CD14-positive monocyte (primary cell): ENCODE measurements around the gene EXOC3L1. TPM values are rescaled to one million over a fixed set of nuclear protein-coding genes. Genes with fewer than 3 reads are reported as not detected.

Source experiments
- DNase-seq, 3 donors: peaks; one replicate each; pipeline ENCODE4 v3.0.0-alpha.2; 2011 to 2022
- H2AFZ ChIP-seq: 2 replicates; pipeline ENCODE4 v1.6.0; 2012; ENCODE audit warnings: mild to moderate bottlenecking, low read depth, low read length, inconsistent platforms; ENCODE audit not compliant: insufficient read depth, poor library complexity, severe bottlenecking
- H3K27ac ChIP-seq, 2 donors: 1 replicate in 1 of 2; 2 replicates in 1 of 2; pipeline ENCODE4 v1.5.1; 2012 to 2013; ENCODE audit warnings: low read length in 2 of 2, control low read depth in 1 of 2, inconsistent platforms in 1 of 2, low read depth in 1 of 2, mild to moderate bottlenecking in 1 of 2
- H3K27me3 ChIP-seq, 2 donors: one replicate each; pipeline versions ENCODE4 v1.6.0 to v1.6.1; 2011 to 2013; ENCODE audit warnings: low read length in 2 of 2; ENCODE audit not compliant: control insufficient read depth in 2 of 2, insufficient read depth in 2 of 2
- H3K36me3 ChIP-seq, 2 donors: replicated peaks in 1 of 2; 1 replicate in 1 of 2; 2 replicates in 1 of 2; pipeline versions ENCODE4 v1.5.1 to v1.6.1; 2012 to 2013; ENCODE audit warnings: low read length in 2 of 2, control low read depth in 1 of 2, inconsistent platforms in 1 of 2, mild to moderate bottlenecking in 1 of 2; ENCODE audit not compliant: insufficient read depth in 2 of 2, control insufficient read depth in 1 of 2
- H3K4me1 ChIP-seq, 2 donors: 1 replicate in 1 of 2; 2 replicates in 1 of 2; pipeline versions ENCODE4 v1.5.1 to v1.6.1; 2012 to 2013; ENCODE audit warnings: low read length in 2 of 2, control low read depth in 1 of 2, inconsistent platforms in 1 of 2, mild to moderate bottlenecking in 1 of 2, moderate library complexity in 1 of 2; ENCODE audit not compliant: insufficient read depth in 2 of 2, control insufficient read depth in 1 of 2
- H3K4me2 ChIP-seq: replicated peaks from 2 replicates; pipeline ENCODE3; 2012; ENCODE audit warnings: low read length, moderate library complexity, mild to moderate bottlenecking; ENCODE audit not compliant: poor library complexity, severe bottlenecking; ENCODE audit errors: extremely low read depth
- H3K4me3 ChIP-seq, 3 experiments: fragments of 200-600 bp in 1 of 3; sonication (generic) in 1 of 3; replicated peaks in 1 of 3; 1 replicate in 2 of 3; 2 replicates in 1 of 3; pipeline ENCODE4 v1.5.1; 2011 to 2013; ENCODE audit warnings: low read length in 3 of 3, mild to moderate bottlenecking in 3 of 3, control low read depth in 2 of 3, low read depth in 2 of 3, inconsistent platforms in 1 of 3, moderate library complexity in 1 of 3
- H3K79me2 ChIP-seq: 2 replicates; pipeline ENCODE4 v1.6.0; 2012; ENCODE audit warnings: mild to moderate bottlenecking, control low read depth, inconsistent platforms, low read length, moderate library complexity; ENCODE audit not compliant: insufficient read depth
- H3K9ac ChIP-seq: 2 replicates; pipeline ENCODE4 v1.6.0; 2017; ENCODE audit warnings: low read length, mild to moderate bottlenecking; ENCODE audit not compliant: insufficient read depth, poor library complexity, severe bottlenecking
- H3K9me3 ChIP-seq, 2 donors: replicated peaks in 1 of 2; 1 replicate in 1 of 2; 2 replicates in 1 of 2; pipeline versions ENCODE4 v1.5.1 to v1.6.1; 2012 to 2013; ENCODE audit warnings: low read length in 2 of 2, control low read depth in 1 of 2; ENCODE audit not compliant: control insufficient read depth in 1 of 2, insufficient read depth in 1 of 2
- H4K20me1 ChIP-seq: 2 replicates; pipeline ENCODE4 v1.6.0; 2012; ENCODE audit warnings: mild to moderate bottlenecking, low read length, control low read depth, moderate library complexity; ENCODE audit not compliant: insufficient read depth
- H3K27ac Mint-ChIP-seq, 7 donors: one replicate each; pipeline ENCODE4 v1.8.0; 2020; ENCODE audit warnings: mild to moderate bottlenecking in 7 of 7, mixed read lengths in 7 of 7, moderate library complexity in 6 of 7, inconsistent platforms in 2 of 7
- H3K27me3 Mint-ChIP-seq, 3 donors: one replicate each; pipeline ENCODE4 v1.8.0; 2021 to 2022; ENCODE audit warnings: low read depth in 3 of 3, mild to moderate bottlenecking in 3 of 3, mixed read lengths in 3 of 3, moderate library complexity in 3 of 3, inconsistent platforms in 1 of 3
- H3K36me3 Mint-ChIP-seq, 2 donors: one replicate each; pipeline ENCODE4 v1.8.0; 2020; ENCODE audit warnings: mixed read lengths in 2 of 2, inconsistent platforms in 1 of 2, mild to moderate bottlenecking in 1 of 2
- H3K4me1 Mint-ChIP-seq: one replicate; pipeline ENCODE4 v1.8.0; 2020; ENCODE audit warnings: mild to moderate bottlenecking, mixed read lengths
- H3K4me3 Mint-ChIP-seq, 2 donors: one replicate each; pipeline ENCODE4 v1.8.0; 2020; ENCODE audit warnings: mild to moderate bottlenecking in 2 of 2, mixed read lengths in 2 of 2, moderate library complexity in 1 of 2
- H3K9me3 Mint-ChIP-seq, 7 donors: one replicate each; pipeline ENCODE4 v1.8.0; 2020 to 2022; ENCODE audit warnings: mixed read lengths in 7 of 7, mild to moderate bottlenecking in 6 of 7, moderate library complexity in 6 of 7, inconsistent platforms in 2 of 7
- whole genome bisulfite sequencing: methylation state at CpG from one replicate; pipeline ENCODE4 v1.1.5; 2013; ENCODE audit warnings: missing lambda C conversion rate; ENCODE audit not compliant: insufficient coverage; 5-methylcytosine and 5-hydroxymethylcytosine counted together
- intact Hi-C, 2 donors: fragments of 100-400 bp; cut with micrococcal nuclease; formaldehyde crosslinking; loops; one replicate each; pipeline versions ENCODE4 v1.15.0 to v1.15.1; 2023
- polyA plus RNA-seq, 3 donors: library from polyadenylated mRNA; depleted of rRNA in 1 of 3; unstranded in 2 of 3; stranded (reverse) in 1 of 3; fragments of 300-500 nt in 2 of 3; fragments of >200 nt in 1 of 3; fragmentation: Illumina TruSeq in 2 of 3; gene quantifications; 1 replicate in 2 of 3; 2 replicates in 1 of 3; pipeline ENCODE4 v1.2.3, GENCODE V29; 2012 to 2021
- TF ChIP-seq, protein P1 (sequence below): fragments of 200-600 bp; IDR thresholded peaks from one replicate; pipeline ENCODE4 v1.8.0; 2022; ENCODE audit warnings: antibody characterized with exemption, mild to moderate bottlenecking

EXOC3L1 gene
- polyA plus RNA-seq, 3 donors = 2.8 to 3.7 (median 3.0) TPM

- Histone ChIP-seq H3K36me3 (peaks cover 71 to 87% of the 10 kb centered on the region in 2 donors), H4K20me1 (peaks cover 58% of the 10 kb centered on the region), H3K27ac (peak overlapping the region in 1 of 2 donors; percentile 31), H3K4me1 (no peaks in the 10 kb centered on the region), H3K9me3 (no peaks in the 10 kb centered on the region), H3K4me3 (no peak overlapping the region), H3K4me2 (no peak overlapping the region), H3K9ac (no peak overlapping the region), H2AFZ (no peak overlapping the region), H3K27me3 (no peaks in the 10 kb centered on the region), H3K79me2 (peaks cover 7% of the 10 kb centered on the region)
- 87% methylated on average over 14 of the region's 17 CpGs for WGBS
- no peak overlapping the region for H3K4me3 Mint-ChIP-seq
- H3K4me1 Mint-ChIP-seq = peaks cover 12% of the 10 kb centered on the region
- H3K27me3 Mint-ChIP-seq = peaks cover 0 to 4% (median 2%) of the 10 kb centered on the region in 3 donors
- DNase-seq = no peak
- TF ChIP-seq, protein P1, sequence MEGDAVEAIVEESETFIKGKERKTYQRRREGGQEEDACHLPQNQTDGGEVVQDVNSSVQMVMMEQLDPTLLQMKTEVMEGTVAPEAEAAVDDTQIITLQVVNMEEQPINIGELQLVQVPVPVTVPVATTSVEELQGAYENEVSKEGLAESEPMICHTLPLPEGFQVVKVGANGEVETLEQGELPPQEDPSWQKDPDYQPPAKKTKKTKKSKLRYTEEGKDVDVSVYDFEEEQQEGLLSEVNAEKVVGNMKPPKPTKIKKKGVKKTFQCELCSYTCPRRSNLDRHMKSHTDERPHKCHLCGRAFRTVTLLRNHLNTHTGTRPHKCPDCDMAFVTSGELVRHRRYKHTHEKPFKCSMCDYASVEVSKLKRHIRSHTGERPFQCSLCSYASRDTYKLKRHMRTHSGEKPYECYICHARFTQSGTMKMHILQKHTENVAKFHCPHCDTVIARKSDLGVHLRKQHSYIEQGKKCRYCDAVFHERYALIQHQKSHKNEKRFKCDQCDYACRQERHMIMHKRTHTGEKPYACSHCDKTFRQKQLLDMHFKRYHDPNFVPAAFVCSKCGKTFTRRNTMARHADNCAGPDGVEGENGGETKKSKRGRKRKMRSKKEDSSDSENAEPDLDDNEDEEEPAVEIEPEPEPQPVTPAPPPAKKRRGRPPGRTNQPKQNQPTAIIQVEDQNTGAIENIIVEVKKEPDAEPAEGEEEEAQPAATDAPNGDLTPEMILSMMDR = no peak
- peaks cover 0 to 3% (median 0%) of the 10 kb centered on the region in 7 donors for H3K9me3 Mint-ChIP-seq
- H3K27ac Mint-ChIP-seq = peak overlapping the region in 6 of 7 donors; percentile 2 to 77 (median 52)
- H3K36me3 Mint-ChIP-seq = peaks cover 70 to 93% of the 10 kb centered on the region in 2 donors
- intact Hi-C loops = no loop called here
Measured at GRCh38 chr16:67235816-67236562, 46.1 kb upstream of the EXOC3L1 start.

- 98% methylated on average over 9 of the region's 10 CpGs for WGBS
- Mint-ChIP-seq H3K27me3 (peaks cover 0 to 4% (median 2%) of the 10 kb centered on the region in 3 donors), H3K9me3 (peaks cover 0 to 3% (median 0%) of the 10 kb centered on the region in 7 donors), H3K4me1 (peaks cover 4% of the 10 kb centered on the region), H3K36me3 (peaks cover 81 to 99% of the 10 kb centered on the region in 2 donors), H3K4me3 (no peak overlapping the region), H3K27ac (peak overlapping the region in 1 of 7 donors; percentile 2)
- TF ChIP-seq, protein P1 = no peak
- Histone ChIP-seq H3K36me3 (peaks cover 83 to 97% of the 10 kb centered on the region in 2 donors), H3K27ac (no peak overlapping the region), H2AFZ (no peak overlapping the region), H3K9ac (no peak overlapping the region), H3K27me3 (no peaks in the 10 kb centered on the region), H3K4me2 (no peak overlapping the region), H4K20me1 (peaks cover 59% of the 10 kb centered on the region), H3K4me1 (no peaks in the 10 kb centered on the region), H3K79me2 (peaks cover 1% of the 10 kb centered on the region), H3K4me3 (no peak overlapping the region), H3K9me3 (no peaks in the 10 kb centered on the region)
- no peak for DNase-seq
- intact Hi-C loops = no loop called here
Measured at GRCh38 chr16:67234180-67234597, 44.3 kb upstream of the EXOC3L1 start.
